ENCODE measurements around the gene SCOC.
"Not testable (repeated sequence)": the region's sequence is repeated elsewhere in the genome, so short reads cannot be mapped to it uniquely, and the experiment has no call there.

SCOC gene

DNA sequence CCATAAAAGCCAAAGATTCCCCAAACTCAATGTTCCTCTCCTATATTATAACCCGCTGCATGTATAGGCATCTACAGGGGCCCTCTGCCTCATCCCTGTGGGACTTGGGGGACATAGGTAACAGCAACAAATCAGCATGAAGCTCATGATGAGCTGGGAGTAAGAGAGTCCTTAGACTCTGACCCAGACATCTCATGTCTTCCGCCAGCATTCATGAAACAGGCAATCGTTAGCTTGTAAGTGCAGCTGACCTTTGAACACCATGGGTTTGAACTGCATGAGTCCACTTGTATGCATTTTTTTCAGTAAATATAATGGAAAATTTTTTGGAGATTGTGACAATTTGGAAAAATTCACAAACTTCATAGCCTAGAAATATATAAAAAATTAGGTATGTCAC is 10.4 kb upstream of the SCOC start:
- DNase-seq, result no peak

DNA sequence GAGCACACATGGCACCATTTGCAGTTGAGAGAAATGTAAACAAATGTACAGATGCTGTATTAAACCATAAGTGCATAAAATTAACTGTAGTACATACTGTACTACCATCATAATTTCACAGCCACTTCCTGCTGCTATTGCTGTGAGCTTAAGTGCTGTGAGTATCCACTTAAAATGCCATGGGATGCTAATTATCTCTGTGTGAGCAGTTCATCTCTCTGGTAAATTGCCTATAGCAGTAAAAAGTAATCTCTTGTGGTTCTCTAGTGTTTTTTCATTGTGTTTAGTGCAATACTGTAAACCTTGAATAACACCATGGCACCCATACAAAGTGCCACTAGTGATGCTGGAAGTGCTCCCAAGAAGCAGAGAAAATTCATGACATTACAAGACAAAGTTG is 9.9 kb upstream of the SCOC start:
- DNase-seq, result no peak

DNA sequence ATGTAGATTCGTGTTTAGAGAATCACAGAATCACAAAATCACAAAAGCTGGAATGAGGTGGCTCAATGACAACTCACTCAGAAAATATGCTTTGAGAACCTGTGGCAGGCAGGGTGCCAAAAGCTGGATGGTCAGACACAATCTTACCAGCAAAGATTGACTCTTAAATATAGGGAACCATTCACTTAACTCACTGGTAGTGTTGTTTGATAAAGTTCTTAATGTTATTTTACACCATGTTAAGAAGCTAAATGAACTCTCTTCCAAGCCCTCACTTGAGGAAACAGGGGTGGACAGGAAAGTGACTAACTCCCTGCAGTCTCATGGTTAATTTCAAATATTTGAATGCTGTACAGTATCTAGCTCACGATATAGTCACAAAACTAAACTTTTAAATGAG is 5.7 kb upstream of the SCOC start:
- DNase-seq, result no peak

DNA sequence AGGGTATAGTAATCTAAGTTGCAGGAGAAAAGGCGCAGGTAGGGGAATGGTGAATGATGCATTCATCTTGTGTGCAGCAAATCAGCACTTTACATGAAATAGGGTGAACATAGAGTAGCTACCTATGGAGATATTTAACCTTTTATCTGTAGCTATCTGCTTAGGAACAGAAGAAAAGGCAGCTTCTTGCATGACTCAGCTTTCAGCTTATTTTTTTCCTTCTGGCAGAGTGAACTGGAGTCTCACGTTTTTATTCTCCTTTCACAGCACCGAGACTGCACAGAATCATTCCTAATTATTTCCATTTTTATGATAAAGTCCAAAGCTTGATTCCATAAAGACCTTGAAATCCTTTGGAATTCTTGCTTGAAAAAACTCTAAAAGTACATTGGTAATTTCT is 4.8 kb upstream of the SCOC start:
- DNase-seq, result no peak

DNA sequence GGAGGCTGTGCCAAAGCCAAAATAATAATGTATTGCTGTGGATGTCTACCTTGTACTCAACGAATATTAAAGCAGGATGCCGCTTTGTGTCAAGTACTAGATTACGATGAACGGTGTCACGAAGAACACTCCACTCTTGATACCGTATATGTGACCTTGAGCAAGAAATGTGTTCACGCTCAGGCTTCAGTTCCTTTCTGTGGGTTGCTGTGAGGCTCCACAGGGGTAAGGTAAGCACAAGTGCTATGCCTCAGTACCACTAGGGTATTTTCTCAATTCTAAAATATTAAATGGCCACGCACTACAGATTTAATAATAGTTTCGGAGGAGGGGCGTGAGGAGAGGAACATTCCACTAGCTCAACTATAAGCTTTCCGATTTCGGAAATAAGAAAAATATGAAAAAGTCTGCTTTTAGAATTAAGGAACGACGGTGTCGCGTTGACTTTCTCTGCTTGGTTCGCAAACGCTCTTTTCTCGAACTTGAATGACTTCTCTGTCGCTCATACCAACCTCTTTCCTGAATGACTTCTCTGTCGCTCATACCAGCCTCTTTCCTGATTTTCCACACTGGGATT is 607 bp upstream of the SCOC start:
- DNase-seq, result peak; percentile 36

DNA sequence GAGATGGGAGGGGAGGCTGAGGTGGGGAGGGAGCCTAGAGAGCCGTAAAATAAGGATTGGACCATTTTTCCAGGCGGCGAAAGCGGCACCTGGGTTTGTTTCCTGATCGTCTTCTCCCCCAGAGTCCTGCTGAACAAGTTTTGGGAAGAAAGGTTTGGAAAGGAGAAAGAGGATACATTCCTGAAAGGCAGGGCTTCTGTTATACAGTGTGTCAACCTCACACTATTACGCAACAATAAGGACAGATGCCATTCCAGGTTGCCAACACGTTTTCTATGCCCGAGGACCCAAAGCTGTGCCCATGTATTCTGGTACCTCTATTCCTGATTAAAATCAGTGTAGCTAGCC is 658 bp downstream of the SCOC start:
- DNase-seq, result no peak

DNA sequence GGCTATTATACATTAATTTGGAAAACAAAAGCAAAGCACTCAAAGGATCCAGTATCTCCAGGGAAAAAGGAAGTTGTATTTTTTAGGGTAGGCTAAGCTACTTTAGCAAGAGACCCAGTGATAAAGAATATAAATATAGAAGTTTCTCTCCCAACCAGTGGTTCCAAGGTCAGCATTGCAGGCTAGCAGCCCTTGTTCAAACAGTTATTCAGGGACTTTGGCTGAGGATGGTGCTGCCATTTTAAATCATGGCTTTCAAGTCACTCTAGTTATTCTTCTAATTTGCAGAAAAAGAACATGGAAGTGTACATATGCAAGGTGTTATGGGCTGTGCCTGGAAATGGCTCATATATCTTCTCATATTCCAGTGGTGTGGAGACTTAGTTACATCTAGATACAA is 9.3 kb downstream of the SCOC start:
- DNase-seq, result no peak

DNA sequence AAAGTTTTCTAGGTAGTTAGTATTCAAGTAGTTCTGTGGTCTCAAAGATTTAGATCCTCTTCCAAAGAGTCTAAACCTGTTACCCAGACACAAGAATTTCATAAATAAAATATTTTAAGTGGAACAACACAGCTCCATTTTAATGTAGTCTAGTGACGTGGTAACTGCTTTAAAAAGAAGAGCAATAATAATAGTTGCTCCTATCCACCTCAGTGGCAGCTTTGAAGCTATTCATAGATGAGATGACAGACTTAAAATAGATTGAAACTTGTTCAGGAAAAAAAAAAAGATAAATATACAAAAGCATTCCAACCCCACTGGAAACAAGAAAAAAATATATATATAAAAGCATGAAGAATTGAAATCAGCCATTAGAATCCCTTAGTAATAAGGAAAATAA is 14.6 kb downstream of the SCOC start:
- no peak for DNase-seq

DNA sequence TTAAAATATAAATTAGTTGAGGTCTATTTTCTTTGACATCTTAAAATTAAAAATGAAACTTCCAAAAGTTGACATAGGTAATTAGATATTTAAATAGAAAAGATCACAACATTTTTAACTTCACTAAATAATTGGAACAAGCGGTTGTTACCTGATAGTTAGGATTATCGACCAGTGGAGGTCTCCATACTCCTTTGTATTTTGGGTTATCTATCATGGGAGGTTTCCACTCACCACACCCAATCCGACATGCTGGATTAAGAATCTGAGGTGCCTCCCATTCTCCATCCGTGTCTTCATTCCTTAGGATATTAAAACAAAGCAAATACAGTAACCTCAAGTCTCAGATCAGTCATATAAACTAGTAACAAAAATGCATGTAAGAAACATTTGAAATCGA is 22.2 kb downstream of the SCOC start:
- DNase-seq, result no peak

DNA sequence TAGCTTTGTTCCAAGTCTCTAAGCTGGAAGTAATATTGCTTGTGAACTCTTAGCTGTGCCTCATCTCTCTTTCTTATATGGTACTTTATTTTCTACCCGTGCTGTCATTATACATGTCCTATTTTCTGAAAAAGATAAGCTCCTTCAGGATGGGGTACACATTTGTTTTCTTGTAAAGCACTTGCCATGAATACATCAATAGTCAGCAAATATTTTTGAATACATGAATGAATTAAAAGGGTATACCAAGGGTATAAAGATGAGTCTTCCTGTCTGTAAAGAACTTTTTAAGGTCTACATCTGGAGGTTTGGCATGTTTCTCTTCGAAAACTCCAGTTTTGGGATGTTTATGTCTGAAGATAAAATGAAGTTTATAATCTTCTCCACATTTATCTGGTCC is 26.7 kb downstream of the SCOC start:
- DNase-seq, result no peak

DNA sequence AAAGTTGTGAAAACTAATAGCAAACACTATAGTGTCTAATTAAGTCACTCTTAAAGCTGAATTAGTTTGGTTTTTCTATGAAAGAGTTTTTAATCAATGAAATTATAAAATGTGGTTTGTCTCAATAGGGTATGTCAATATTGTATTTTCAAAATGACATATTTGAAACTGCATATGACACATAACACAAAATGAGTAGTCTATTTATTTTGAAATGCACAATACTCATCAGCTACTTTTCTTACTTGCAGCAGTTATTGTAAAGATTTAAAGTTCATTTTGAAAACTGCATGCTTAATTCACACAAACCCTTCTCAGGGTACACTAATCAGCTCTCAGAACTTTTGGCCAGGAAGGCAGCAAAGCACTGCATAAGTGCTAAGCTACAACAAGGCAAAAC is 32.8 kb downstream of the SCOC start:
- DNase-seq, result peak; percentile 22

DNA sequence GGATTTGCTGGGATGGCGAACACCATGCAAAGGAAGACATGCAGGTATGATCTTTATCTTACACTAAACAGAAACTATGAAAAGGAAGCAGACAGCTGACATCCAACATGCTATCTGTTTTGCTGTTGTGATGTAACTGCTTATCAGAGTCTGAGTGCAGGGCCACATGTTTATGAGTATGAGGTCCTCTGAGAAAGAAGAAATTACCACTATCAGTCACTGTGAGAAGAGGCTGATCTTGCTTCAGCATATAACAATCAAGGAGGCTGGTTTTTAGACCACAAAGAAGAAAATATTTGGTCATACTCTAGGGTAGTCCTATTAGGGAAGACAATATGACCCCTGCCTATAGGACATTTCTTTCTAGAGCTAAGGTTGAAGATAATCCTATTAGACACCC is 35.5 kb downstream of the SCOC start:
- peak; percentile 0 for DNase-seq

DNA sequence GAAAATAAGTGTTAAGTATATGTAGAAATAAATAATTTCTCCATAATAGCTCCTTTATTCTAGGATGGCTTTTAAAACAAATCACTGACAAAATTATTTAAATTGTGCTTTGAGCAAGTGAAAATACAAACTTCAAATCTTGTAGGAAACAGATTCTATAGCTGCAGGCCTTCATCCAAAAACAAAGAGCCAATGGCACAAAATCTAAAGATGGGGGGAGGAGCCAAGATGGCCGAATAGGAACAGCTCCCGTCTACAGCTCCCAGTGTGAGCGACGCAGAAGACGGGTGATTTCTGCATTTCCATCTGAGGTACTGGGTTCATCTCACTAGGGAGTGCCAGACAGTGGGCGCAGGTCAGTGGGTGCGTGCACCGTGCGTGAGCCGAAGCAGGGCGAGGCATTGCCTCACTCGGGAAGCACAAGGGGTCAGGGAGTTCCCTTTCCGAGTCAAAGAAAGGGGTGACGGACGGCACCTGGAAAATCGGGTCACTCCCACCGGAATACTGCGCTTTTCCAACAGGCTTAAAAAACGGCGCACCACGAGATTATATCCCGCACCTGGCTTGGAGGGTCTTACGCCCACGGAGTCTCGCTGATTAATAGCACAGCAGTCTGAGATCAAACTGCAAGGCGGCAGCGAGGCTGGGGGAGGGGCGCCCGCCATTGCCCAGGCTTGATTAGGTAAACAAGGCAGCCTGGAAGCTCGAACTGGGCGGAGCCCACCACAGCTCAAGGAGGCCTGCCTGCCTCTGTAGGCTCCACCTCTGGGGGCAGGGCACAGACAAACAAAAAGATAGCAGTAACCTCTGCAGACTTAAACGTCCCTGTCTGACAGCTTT is 39.9 kb downstream of the SCOC start:
- not testable (repeated sequence) for DNase-seq

DNA sequence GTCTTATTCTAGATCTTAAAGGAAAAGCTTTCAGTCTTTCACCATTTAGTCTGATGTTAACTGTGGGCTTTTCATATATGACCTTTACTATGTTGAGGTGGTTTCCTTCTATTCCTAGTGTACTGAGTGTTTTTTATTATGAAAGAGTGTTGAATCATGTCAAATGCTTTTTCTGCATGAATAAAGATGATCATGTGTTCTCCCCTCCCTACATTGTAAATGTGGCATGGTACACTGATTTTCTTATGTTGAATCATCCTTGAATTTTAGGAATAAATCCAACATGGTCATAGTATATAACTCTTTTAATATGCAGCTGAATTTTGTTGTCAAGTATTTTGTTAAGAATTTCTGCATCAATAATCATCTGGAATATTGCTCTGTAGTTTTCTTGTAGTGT is 49.7 kb downstream of the SCOC start:
- no peak for DNase-seq

DNA sequence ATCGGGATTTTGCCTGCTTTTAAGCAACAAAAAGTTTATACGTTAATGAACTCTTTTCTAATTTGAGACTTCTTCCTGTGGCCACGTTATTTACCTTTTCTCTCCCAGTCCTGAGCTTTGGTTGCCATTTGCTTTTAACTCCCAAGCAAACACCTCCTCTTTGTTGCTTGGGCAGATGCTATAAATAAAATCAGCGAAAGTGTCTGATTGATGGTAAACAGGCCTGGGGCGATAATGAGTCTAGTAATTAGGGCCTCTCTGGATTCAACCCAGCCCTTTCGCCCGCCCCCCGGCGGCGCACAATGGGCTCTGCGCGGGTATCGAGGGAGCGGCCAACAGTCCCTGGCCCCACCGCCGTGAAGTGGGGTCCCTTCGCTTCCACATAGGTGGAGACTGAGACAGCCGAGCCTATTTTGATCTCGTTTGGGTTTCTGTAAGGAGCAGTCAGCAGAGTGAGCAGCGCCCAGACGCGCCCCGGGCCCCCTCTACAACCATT is 53.2 kb downstream of the SCOC start:
- peak; percentile 7 for DNase-seq

DNA sequence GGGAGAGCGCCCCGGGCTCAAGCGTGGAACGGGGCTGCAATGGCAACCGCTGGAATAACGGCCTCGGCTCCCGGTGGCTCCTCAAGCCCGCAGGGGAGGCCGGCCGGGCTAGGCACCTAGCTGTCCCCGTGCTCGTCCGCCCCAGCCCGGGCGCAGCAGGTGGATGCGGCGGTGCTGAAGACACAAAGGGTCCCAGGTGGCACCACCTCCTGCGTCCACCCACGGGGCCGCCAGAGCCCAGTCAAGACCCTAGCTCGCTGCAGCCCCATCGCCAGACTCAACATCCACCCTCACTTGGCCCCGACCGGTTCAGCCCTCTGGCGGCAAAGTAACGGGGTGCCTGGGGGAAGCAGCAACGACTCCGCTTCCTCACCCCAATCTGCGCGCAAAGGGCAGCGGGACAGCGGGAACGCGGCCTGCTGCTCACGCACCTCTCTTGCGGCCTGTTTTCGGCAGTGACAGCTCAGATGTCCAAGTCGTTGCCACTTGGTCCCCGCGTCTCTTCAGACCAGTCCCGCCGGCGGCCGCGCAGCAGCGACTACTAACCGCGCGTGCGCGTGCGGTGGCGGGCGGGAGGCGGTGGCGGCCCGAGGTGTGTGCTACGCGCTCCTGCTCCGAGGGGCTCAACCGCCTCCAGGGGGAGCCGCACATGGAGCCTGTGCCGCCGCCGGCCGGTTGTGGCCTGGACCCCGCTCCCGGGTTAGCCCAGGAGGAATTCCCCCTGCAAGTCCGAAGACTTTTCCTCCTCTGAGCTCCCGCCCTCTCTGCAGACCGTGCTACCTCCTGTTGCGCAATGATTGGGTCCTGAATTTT is 53.9 kb downstream of the SCOC start, which contains the start of gene CLGN:
Gene CLGN (minus strand): TSS at position 543 of the 813 bp plus-strand sequence. CDS start 14,570 bp downstream, outside the sequence.
- DNase-seq, result peak; percentile 63

DNA sequence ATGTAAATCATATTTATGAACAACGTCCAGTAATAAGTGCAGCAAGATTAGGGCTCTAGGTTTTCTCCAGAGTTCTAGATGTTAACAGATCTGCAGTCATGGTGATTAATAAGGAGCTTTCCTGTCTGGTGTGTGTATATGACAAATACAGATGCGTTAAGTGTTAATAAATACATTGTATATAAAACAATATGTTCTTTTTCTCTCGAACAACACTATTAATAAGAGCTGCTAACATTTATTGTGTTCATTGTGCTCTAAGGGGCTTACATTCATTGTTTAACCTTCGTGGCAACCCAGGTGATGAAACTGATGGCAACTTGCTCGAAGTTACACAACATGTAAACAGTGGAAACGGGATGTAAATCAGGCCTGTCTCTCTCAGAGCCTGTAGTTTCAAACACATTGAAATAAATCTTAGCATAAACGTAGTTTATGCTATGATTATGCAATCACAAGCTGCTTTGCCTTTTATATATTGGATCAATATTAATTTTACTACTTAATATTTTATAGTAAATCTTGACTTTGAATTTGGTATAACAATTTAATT is 54.5 kb downstream of the SCOC start:
- no peak for DNase-seq

Measured in activated CD4-positive, alpha-beta T cell treated with anti-CD3 and anti-CD28 coated beads, Interleukin-2, Interleukin-6, amounts not matched to agents 100 ng/mL and 50 ng/mL, durations not matched to agents 16 hours and 8 hours (primary cell).